ENCODE results near the gene FBRSL1.

Gene FBRSL1

DNA sequence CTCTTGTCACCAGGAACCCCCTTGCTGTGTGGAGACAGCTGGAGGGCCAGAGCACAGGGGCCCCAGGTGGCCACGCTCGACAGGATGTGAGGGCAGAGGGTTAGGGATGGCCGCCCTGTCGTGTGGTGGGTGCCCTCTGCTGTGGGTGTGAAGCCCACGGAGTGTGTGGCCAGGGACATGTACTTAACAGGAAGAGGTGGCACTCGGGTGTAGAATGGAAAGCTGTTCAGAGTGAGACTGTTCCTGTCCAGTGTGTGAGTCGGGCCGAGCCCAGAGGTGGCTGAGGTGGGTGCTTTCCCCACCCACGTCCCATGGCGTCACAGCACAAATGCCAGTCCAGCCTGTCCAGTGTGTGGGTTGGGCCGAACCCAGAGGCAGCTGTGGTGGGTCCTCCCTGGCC is 47.1 kb downstream of the FBRSL1 start:
- H3K4me3 ChIP-seq (replicated peaks; ENCODE audit: low read depth, low read length), result no peak overlapping the region
- no peak for DNase-seq (ENCODE audit: extremely low read depth, low read depth)
- TF ChIP-seq, protein P1, sequence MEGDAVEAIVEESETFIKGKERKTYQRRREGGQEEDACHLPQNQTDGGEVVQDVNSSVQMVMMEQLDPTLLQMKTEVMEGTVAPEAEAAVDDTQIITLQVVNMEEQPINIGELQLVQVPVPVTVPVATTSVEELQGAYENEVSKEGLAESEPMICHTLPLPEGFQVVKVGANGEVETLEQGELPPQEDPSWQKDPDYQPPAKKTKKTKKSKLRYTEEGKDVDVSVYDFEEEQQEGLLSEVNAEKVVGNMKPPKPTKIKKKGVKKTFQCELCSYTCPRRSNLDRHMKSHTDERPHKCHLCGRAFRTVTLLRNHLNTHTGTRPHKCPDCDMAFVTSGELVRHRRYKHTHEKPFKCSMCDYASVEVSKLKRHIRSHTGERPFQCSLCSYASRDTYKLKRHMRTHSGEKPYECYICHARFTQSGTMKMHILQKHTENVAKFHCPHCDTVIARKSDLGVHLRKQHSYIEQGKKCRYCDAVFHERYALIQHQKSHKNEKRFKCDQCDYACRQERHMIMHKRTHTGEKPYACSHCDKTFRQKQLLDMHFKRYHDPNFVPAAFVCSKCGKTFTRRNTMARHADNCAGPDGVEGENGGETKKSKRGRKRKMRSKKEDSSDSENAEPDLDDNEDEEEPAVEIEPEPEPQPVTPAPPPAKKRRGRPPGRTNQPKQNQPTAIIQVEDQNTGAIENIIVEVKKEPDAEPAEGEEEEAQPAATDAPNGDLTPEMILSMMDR (IDR thresholded peaks at IDR 0.05; ENCODE audit: low read depth, low read length, missing control alignments), result no peak

- TF ChIP-seq, protein P1 (IDR thresholded peaks at IDR 0.05; ENCODE audit: low read depth, low read length, missing control alignments), result no peak
- no peak for DNase-seq (ENCODE audit: extremely low read depth, low read depth)
- no peak overlapping the region for H3K4me3 ChIP-seq (replicated peaks; ENCODE audit: low read depth, low read length)
Observed at GRCh38 chr12:132537836-132538662, 48.1 kb downstream of the FBRSL1 start.

- no peak for DNase-seq (ENCODE audit: extremely low read depth, low read depth)
- TF ChIP-seq, protein P1 (IDR thresholded peaks at IDR 0.05; ENCODE audit: low read depth, low read length, missing control alignments), result no peak
- H3K4me3 ChIP-seq (replicated peaks; ENCODE audit: low read depth, low read length), result no peak overlapping the region
Observed at GRCh38 chr12:132538663-132538990, 48.7 kb downstream of the FBRSL1 start.

- no peak overlapping the region for H3K4me3 ChIP-seq (replicated peaks; ENCODE audit: low read depth, low read length)
- no peak for DNase-seq (ENCODE audit: extremely low read depth, low read depth)
- TF ChIP-seq, protein P1 (IDR thresholded peaks at IDR 0.05; ENCODE audit: low read depth, low read length, missing control alignments), result no peak
Observed at GRCh38 chr12:132539016-132539773, 49.2 kb downstream of the FBRSL1 start.

DNA sequence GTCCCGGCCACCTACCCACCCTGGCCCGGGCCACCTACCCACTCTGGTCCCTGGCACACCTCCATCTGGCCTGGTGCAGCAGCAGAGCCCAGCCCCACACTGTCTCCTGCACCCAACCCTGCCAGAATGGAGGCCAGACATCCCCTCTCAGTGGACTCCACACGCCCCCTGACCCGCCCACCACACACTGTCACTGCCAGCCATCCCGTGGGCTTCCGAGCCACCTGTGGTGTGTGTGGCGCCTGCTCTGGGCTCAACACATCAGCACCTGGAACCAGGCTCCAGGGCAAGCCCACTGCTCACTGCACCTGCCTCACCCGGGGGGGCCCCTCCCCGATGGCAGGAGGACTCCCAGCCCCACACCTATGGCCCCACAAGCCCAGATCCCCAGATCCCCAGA is 50.5 kb downstream of the FBRSL1 start:
- no peak for DNase-seq (ENCODE audit: extremely low read depth, low read depth)
- TF ChIP-seq, protein P1 (IDR thresholded peaks at IDR 0.05; ENCODE audit: low read depth, low read length, missing control alignments), result no peak
- H3K4me3 ChIP-seq (replicated peaks; ENCODE audit: low read depth, low read length), result no peak overlapping the region

- no peak overlapping the region for H3K4me3 ChIP-seq (replicated peaks; ENCODE audit: low read depth, low read length)
- TF ChIP-seq, protein P1 (IDR thresholded peaks at IDR 0.05; ENCODE audit: low read depth, low read length, missing control alignments), result no peak
- no peak for DNase-seq (ENCODE audit: extremely low read depth, low read depth)
Observed at GRCh38 chr12:132541200-132541599, 51.2 kb downstream of the FBRSL1 start.
